Stomach (tissue), 9 donors: ENCODE data around the gene POU5F1. TPM values are rescaled to one million over a fixed set of nuclear protein-coding genes. Genes with fewer than 3 reads are reported as not detected.

Experiments used
- DNase-seq, 2 donors: peaks; one replicate each; pipeline versions ENCODE4 v3.0.0 to v3.0.0-alpha.2; 2013 to 2019
- H3K27ac ChIP-seq, 5 donors: fragments of 200-600 bp in 4 of 5; sonication (generic) in 4 of 5; one replicate each; pipeline ENCODE4 v1.5.1; 2013 to 2019; ENCODE audit warnings: mild to moderate bottlenecking in 1 of 5, moderate library complexity in 1 of 5
- H3K27me3 ChIP-seq, 3 donors: fragments of 200-600 bp; sonication (generic); one replicate each; pipeline ENCODE4 v1.5.1; 2017 to 2019; ENCODE audit warnings: mixed run types in 1 of 3
- H3K36me3 ChIP-seq, 4 donors: fragments of 200-600 bp; sonication (generic); 1 replicate in 3 of 4; 2 replicates in 1 of 4; pipeline ENCODE4 v1.5.1; 2016 to 2019
- H3K4me1 ChIP-seq, 4 donors: fragments of 200-600 bp; sonication (generic); one replicate each; pipeline ENCODE4 v1.5.1; 2016 to 2019
- H3K4me3 ChIP-seq, 4 donors: fragments of 200-600 bp; sonication (generic) in 3 of 4; one replicate each; pipeline ENCODE4 v1.5.1; 2016 to 2019; ENCODE audit warnings: mild to moderate bottlenecking in 1 of 4
- H3K9me3 ChIP-seq, 4 donors: fragments of 200-600 bp; sonication (generic); one replicate each; pipeline ENCODE4 v1.5.1; 2016 to 2019
- EP300 ChIP-seq: sonication (generic); formaldehyde crosslinking; IDR thresholded peaks from one replicate; pipeline ENCODE4 v1.6.1; 2017; ENCODE audit warnings: antibody characterized with exemption
- POLR2A ChIP-seq, 4 donors: fragments of 450-650 bp; IDR thresholded peaks; one replicate each; pipeline ENCODE4 v1.6.1; 2016; ENCODE audit warnings: antibody characterized with exemption in 4 of 4, control low read depth in 2 of 4, mild to moderate bottlenecking in 1 of 4, moderate library complexity in 1 of 4
- POLR2AphosphoS5 ChIP-seq, 3 donors: sonication (generic); formaldehyde crosslinking; IDR thresholded peaks; one replicate each; pipeline ENCODE4 v1.6.1; 2016; ENCODE audit warnings: antibody characterized with exemption in 3 of 3
- WGBS, 5 donors: extraction: QIAGEN DNeasy Blood & Tissue Kit in 3 of 5; methylation state at CpG; one replicate each; pipeline versions ENCODE4 v1.1.5 to v1.1.7; 2013 to 2018; 5-methylcytosine and 5-hydroxymethylcytosine counted together
- intact Hi-C: fragments of 100-400 bp; cut with DNase I; formaldehyde crosslinking; loops from one replicate; pipeline ENCODE4 v1.15.1; 2023; ENCODE audit warnings: low total_unique reads
- polyA plus RNA-seq, 3 donors: library from polyadenylated mRNA; stranded (reverse); fragments of 200-250 nt; gene quantifications; one replicate each; pipeline ENCODE4 v1.2.3, GENCODE V29; 2013
- total RNA-seq, 5 donors: library from RNA; depleted of rRNA; stranded (reverse); fragments of >200 nt; gene quantifications; one replicate each; pipeline versions ENCODE4 v1.1.0 to v1.2.3, GENCODE V29; 2014 to 2016
- TF ChIP-seq, protein P1 (sequence below), 7 experiments: fragments of 450-650 bp in 4 of 7; fragments of 200-600 bp in 3 of 7; sonication (generic) in 3 of 7; IDR thresholded peaks; one replicate each; pipeline ENCODE4 v1.5.1; 2016 to 2019; ENCODE audit warnings: antibody characterized with exemption in 7 of 7, control low read depth in 2 of 7, mild to moderate bottlenecking in 1 of 7
- donor health status: healthy with polysubstance abuse.
- donor health status: Bipolar disorder and iron deficiency.
- donor health status: healthy.

The POU5F1 gene
- total and polyA plus RNA-seq, 8 donors = 2.6 to 155 (median 47.5) TPM; not detected in 1

DNA sequence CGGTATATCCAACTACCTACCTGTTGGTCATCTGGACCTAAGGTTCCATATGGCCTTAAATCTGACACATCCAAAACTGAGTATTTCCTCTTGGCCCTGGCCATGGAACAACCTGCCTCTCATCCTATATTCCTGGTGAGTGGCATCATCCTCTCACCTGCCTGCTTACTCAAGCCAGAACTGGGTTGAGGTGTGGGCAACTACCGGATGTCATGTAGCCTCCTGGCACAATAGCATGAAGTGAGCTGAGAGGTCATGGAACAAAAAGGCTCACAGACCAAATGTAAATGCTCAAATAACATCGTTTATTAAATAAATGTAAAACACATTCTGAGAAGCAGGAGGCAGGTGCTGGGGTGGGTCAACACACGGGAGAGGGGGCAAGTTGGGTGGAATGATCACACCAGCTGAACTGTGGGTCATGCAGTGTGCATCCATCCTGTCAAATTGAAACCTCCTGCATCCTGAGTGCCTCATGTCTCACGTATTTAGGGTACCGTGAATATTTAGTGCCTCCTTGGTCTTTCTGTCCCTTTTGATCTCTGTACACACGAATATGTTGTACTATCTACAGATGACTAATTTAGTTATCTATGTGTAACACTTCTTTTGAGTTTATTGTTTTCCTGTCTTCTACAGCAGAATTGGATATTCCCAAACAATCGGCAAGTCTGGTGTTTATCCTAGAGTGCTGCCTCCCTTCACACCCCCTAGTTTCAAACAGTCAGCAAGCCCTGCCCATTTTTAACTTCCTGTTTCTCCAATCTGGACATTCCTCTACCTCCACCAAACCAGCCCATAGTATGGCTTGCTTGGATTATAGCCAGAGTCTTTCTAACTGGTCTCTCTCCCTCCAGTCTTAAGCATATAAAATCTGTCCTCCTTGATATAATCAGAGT lies 7.9 kb upstream of the POU5F1 start:
- TF ChIP-seq, protein P1, sequence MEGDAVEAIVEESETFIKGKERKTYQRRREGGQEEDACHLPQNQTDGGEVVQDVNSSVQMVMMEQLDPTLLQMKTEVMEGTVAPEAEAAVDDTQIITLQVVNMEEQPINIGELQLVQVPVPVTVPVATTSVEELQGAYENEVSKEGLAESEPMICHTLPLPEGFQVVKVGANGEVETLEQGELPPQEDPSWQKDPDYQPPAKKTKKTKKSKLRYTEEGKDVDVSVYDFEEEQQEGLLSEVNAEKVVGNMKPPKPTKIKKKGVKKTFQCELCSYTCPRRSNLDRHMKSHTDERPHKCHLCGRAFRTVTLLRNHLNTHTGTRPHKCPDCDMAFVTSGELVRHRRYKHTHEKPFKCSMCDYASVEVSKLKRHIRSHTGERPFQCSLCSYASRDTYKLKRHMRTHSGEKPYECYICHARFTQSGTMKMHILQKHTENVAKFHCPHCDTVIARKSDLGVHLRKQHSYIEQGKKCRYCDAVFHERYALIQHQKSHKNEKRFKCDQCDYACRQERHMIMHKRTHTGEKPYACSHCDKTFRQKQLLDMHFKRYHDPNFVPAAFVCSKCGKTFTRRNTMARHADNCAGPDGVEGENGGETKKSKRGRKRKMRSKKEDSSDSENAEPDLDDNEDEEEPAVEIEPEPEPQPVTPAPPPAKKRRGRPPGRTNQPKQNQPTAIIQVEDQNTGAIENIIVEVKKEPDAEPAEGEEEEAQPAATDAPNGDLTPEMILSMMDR (IDR thresholded peaks at IDR 0.05) = no peak
- no peak for TF ChIP-seq EP300
- no peak for TF ChIP-seq POLR2AphosphoS5 (IDR thresholded peaks at IDR 0.05)
- TF ChIP-seq POLR2A (IDR thresholded peaks at IDR 0.05) = no peak
- H3K4me1 ChIP-seq = peaks cover 29 to 55% (median 47%) of the 10 kb centered on the region in 4 donors
- no peaks in the 10 kb centered on the region for H3K27me3 ChIP-seq
- H3K9me3 ChIP-seq = no peaks in the 10 kb centered on the region
- peak overlapping the region in 3 of 5 donors; percentile 15 to 46 (median 45) for H3K27ac ChIP-seq
- peak overlapping the region in 1 of 4 donors; percentile 31 for H3K4me3 ChIP-seq
- WGBS, 5 donors = 30 to 46% (median 39%) methylated on average over 8 of the region's 8 CpGs
- peaks cover 0 to 38% (median 26%) of the 10 kb centered on the region in 4 donors for H3K36me3 ChIP-seq
- intact Hi-C loops = no loop called here
- peak in 1 of 2 donors; percentile 38 for DNase-seq

DNA sequence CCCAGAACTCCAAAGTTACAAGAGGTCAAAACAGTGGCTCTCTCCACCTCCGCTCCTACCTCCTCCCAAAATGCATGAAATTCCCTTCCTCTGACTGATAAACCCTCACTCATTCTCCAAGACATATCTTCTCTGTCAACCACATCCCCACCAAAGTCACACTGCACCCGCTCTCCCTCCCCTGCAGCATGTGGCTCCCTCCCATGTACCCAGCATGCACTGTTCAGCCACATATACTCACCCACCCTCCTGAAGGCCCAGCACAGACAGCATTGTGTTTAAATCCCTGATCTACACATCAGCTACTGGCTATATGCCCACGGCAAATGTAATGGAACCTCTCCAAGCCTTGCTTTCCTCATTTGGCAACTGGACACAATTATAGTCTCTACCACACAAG lies 5.5 kb upstream of the POU5F1 start:
- 32 to 51% (median 47%) methylated on average over 3 of the region's 3 CpGs for WGBS, 5 donors
- Histone ChIP-seq H3K36me3 (peaks cover 0 to 47% (median 29%) of the 10 kb centered on the region in 4 donors), H3K4me3 (no peak overlapping the region), H3K4me1 (peaks cover 35 to 71% (median 47%) of the 10 kb centered on the region in 4 donors), H3K9me3 (no peaks in the 10 kb centered on the region), H3K27ac (no peak overlapping the region), H3K27me3 (no peaks in the 10 kb centered on the region)
- intact Hi-C loops = no loop called here
- TF ChIP-seq, protein P1 (IDR thresholded peaks at IDR 0.05) = no peak
- TF ChIP-seq POLR2AphosphoS5 (IDR thresholded peaks at IDR 0.05) = no peak
- no peak for TF ChIP-seq EP300
- TF ChIP-seq POLR2A (IDR thresholded peaks at IDR 0.05) = no peak
- DNase-seq = no peak

DNA sequence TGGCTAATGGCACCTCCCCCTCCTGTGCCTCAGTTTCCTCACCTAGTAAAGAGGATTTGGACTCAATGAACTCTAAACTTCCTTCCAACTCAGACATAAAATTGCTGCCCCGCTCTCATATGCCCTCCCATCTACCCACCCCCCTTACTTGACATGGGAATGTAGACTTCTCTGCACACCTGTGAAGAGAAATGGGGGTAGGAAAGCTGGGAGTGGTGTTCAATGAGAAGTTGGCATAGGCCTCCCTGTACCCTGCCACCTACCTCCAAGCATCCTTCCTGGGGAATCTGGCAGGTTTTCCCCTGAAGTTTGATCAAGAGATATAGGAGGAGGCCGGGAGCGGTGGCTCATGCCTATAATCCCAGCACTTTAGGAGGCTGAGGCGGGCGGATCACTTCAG lies 3.9 kb upstream of the POU5F1 start:
- no peak for DNase-seq
- Histone ChIP-seq H3K27me3 (no peaks in the 10 kb centered on the region), H3K4me3 (no peak overlapping the region), H3K9me3 (no peaks in the 10 kb centered on the region), H3K4me1 (peaks cover 25 to 71% (median 42%) of the 10 kb centered on the region in 4 donors), H3K36me3 (peaks cover 0 to 38% (median 25%) of the 10 kb centered on the region in 4 donors), H3K27ac (no peak overlapping the region)
- no peak for TF ChIP-seq POLR2A (IDR thresholded peaks at IDR 0.05)
- TF ChIP-seq, protein P1 (IDR thresholded peaks at IDR 0.05) = no peak
- TF ChIP-seq POLR2AphosphoS5 (IDR thresholded peaks at IDR 0.05) = no peak
- TF ChIP-seq EP300 = no peak
- intact Hi-C loops = no loop called here
- WGBS, 5 donors = 79 to 90% (median 89%) methylated on average over 5 of the region's 5 CpGs

DNA sequence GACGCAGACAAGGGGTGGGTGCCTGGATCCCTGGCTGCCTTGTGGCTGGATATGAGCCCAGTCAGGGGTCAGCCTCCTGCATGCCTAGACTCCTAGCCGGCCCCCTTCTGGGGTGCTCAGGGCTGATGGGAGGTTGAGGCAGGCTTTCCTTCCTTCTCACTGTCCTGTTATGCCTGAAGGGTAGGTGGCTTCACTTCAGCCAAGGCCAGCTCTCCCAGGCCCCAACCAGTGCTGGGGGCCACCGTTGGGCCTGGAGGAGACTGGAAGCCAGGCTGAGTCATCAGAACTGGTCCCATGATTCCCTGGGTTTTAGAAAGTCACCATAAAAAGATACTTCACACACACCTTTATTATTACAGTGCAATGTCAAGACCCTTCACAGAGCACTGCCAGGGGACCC lies 2.9 kb upstream of the POU5F1 start:
- H3K4me1 ChIP-seq = peaks cover 15 to 63% (median 33%) of the 10 kb centered on the region in 4 donors
- peaks cover 0 to 38% (median 26%) of the 10 kb centered on the region in 4 donors for H3K36me3 ChIP-seq
- TF ChIP-seq EP300 (no peak), POLR2A (IDR thresholded peaks at IDR 0.05) (no peak), POLR2AphosphoS5 (IDR thresholded peaks at IDR 0.05) (no peak)
- TF ChIP-seq, protein P1 (IDR thresholded peaks at IDR 0.05) = no peak
- intact Hi-C loops = no loop called here
- H3K27me3 ChIP-seq = no peaks in the 10 kb centered on the region
- no peak for DNase-seq
- no peaks in the 10 kb centered on the region for H3K9me3 ChIP-seq
- no peak overlapping the region for H3K4me3 ChIP-seq
- WGBS, 5 donors = 50 to 90% (median 61%) methylated on average over 3 of the region's 3 CpGs
- H3K27ac ChIP-seq = peak overlapping the region in 1 of 5 donors; percentile 26
